Activated CD8-positive, alpha-beta T cell treated with anti-CD3 and anti-CD28 coated beads for 36 hours (primary cell): ENCODE results near the gene TNFAIP8L2. TPM values are rescaled to one million over a fixed set of nuclear protein-coding genes. Genes with fewer than 3 reads are reported as not detected.
"Not testable (repeated sequence)": the region's sequence is repeated elsewhere in the genome, so short reads cannot be mapped to it uniquely, and the experiment has no call there.

Experiments
- ATAC-seq: fragments of 200-7000 bp; cut with Tn5 transposase; one replicate; pipeline ENCODE4 v1.10.0; 2021; ENCODE audit warnings: mild to moderate bottlenecking, moderate library complexity
- CTCF ChIA-PET: fragments of 350-600 bp; sonication (Branson Sonifier 250); formaldehyde crosslinking; loops from one replicate; lab custom pipeline; 2021; ENCODE audit warnings: antibody characterized with exemption; lab: Charles Lee
- POLR2A ChIA-PET: fragments of 350-600 bp; sonication (Branson Sonifier 250); formaldehyde crosslinking; loops from one replicate; lab custom pipeline; 2021; ENCODE audit warnings: antibody characterized with exemption; lab: Charles Lee
- DNase-seq: peaks from one replicate; pipeline ENCODE4 v3.0.0-alpha.2; 2020
- H3K27ac Mint-ChIP-seq: one replicate; pipeline ENCODE4 v1.8.0; 2021; ENCODE audit warnings: mild to moderate bottlenecking, mixed read lengths
- H3K27me3 Mint-ChIP-seq: one replicate; pipeline ENCODE4 v1.8.0; 2021; ENCODE audit warnings: mixed read lengths
- H3K36me3 Mint-ChIP-seq: one replicate; pipeline ENCODE4 v1.8.0; 2021; ENCODE audit warnings: low read depth, mixed read lengths
- H3K4me1 Mint-ChIP-seq: one replicate; pipeline ENCODE4 v1.8.0; 2021; ENCODE audit warnings: low read depth, mixed read lengths
- H3K4me3 Mint-ChIP-seq: one replicate; pipeline ENCODE4 v1.8.0; 2021; ENCODE audit warnings: mild to moderate bottlenecking, moderate library complexity, mixed read lengths
- H3K9me3 Mint-ChIP-seq: one replicate; pipeline ENCODE4 v1.8.0; 2021; ENCODE audit warnings: mixed read lengths
- intact Hi-C: fragments of 100-400 bp; cut with micrococcal nuclease; formaldehyde crosslinking; loops from one replicate; pipeline ENCODE4 v1.10.0; 2022
- total RNA-seq, 2 experiments: library from RNA; stranded (reverse); gene quantifications; one replicate each; pipeline ENCODE4 v1.2.3, GENCODE V29; 2021
- TF ChIP-seq, protein P1 (sequence below): fragments of 200-600 bp; IDR thresholded peaks from one replicate; pipeline ENCODE4 v1.8.0; 2022; ENCODE audit warnings: antibody characterized with exemption, mild to moderate bottlenecking

TNFAIP8L2 gene
- total RNA-seq, 2 experiments from 2014 or later, result 16.1 to 17.5 TPM

DNA sequence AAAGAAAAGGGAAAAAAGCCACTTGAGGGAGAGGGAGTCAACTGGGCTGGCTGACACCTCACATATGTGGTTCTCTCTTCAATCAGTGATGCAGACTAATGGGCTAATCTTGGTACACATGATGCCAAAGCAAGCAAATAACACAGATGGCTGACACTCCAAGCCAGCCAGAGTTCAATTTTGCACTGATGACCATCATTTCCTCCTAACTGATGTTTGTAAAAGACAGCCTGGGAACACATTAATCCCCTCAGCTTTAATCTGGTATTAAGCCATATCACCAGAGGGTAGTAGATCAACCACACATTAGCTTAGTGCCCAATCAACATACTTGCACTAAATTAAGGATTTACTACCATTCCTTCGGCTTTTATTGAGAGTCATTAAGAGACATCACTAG lies 30.8 kb downstream of the TNFAIP8L2 start:
- CTCF ChIA-PET, result interaction anchor here (2.1 kb wide), 1 partner anchor 65 kb away, joined by 7 read pairs; no protein-coding TSS in a partner anchor
- peaks cover 28% of the 10 kb centered on the region for H3K36me3 Mint-ChIP-seq

DNA sequence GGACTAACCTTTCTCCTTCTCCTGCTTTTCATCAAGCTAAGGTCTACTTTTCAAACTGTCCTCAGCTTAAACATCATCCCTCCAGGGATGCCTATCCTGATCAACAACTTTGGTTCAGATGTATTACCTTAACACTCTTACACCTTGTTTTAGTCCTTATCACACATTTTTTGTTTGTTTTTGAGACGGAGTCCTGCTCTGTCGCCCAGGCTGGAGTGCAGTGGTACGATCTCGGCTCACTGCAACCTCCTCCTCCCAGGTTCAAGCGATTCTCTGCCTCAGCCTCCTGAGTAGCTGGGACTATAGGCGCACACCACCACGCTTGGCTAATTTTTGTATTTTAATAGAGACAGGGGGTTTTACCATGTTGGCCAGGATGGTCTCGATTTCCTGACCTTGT lies 32.2 kb downstream of the TNFAIP8L2 start:
- CTCF ChIA-PET, result interaction anchor here (0.7 to 2.7 kb wide), 7 partner anchors 12 to 112 kb away, joined by 3 to 13 read pairs (median 5); partner anchors contain the start of genes TMOD4 and TNFAIP8L2
- peaks cover 20% of the 10 kb centered on the region for H3K4me1 Mint-ChIP-seq
- H3K27me3 Mint-ChIP-seq, H3K9me3 Mint-ChIP-seq, intact Hi-C loops, DNase-seq, ATAC-seq: not testable (repeated sequence)
- H3K4me3 Mint-ChIP-seq, result peak overlapping the region; percentile 94
- H3K27ac Mint-ChIP-seq, result peak overlapping the region; percentile 96
- POLR2A ChIA-PET, result interaction anchor here (0.7 to 2.6 kb wide), 6 partner anchors 10 to 121 kb away, joined by 3 to 11 read pairs (median 6); partner anchors contain the start of genes PIP5K1A and TNFAIP8L2
- H3K36me3 Mint-ChIP-seq, result peaks cover 21% of the 10 kb centered on the region

More for the DNA sequence above, 30.8 kb downstream of the TNFAIP8L2 start:
- DNase-seq, result no peak
- POLR2A ChIA-PET, result interaction anchor here (1.0 kb wide), 2 partner anchors 18 to 21 kb away, joined by 3 read pairs; no protein-coding TSS in a partner anchor
- intact Hi-C loops, result no loop called here
- H3K9me3 Mint-ChIP-seq, result no peaks in the 10 kb centered on the region
- H3K4me1 Mint-ChIP-seq, result peaks cover 20% of the 10 kb centered on the region
- TF ChIP-seq, protein P1, sequence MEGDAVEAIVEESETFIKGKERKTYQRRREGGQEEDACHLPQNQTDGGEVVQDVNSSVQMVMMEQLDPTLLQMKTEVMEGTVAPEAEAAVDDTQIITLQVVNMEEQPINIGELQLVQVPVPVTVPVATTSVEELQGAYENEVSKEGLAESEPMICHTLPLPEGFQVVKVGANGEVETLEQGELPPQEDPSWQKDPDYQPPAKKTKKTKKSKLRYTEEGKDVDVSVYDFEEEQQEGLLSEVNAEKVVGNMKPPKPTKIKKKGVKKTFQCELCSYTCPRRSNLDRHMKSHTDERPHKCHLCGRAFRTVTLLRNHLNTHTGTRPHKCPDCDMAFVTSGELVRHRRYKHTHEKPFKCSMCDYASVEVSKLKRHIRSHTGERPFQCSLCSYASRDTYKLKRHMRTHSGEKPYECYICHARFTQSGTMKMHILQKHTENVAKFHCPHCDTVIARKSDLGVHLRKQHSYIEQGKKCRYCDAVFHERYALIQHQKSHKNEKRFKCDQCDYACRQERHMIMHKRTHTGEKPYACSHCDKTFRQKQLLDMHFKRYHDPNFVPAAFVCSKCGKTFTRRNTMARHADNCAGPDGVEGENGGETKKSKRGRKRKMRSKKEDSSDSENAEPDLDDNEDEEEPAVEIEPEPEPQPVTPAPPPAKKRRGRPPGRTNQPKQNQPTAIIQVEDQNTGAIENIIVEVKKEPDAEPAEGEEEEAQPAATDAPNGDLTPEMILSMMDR, result no peak
- no peak overlapping the region for H3K27ac Mint-ChIP-seq
- no peaks in the 10 kb centered on the region for H3K27me3 Mint-ChIP-seq
- no peak overlapping the region for H3K4me3 Mint-ChIP-seq
- ATAC-seq, result no peak

DNA sequence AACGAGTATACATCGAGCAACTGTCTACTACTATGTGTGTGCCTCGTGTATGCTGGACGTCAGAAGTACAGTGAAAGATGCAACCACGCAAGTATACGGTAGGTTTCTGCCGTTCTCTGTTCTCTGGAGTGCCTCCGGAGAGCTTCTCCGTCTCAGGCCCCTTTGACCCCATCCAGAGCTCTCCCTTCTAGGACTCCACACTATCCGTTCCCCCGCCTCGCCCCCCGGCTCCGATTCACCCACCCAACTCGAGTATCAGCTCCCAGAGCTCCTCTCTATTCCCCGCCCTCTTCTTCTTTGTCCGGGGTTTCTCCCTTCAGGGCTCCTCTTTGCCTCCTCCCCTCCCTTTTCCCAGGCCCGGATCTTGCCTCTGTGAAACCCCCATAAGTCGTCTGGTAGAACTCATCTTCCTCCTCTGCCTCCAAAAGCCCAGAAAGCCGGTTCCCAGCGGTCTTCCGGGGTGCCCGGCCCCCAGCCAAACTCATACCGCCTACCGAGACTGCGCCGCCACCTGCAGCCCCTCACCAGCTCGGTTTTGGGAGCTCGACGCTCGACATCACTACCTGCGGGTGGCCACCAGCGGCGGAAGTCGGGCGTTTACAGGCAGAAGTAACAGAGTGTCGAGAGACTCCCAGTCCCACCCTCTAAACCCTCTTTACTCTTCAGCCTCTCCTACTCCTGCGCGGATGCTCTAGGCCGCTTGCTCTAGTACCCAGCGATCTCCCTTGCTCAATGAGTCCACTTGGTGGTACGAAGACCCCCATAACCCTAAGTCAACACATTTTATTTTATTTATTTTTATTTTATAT lies 33.4 kb downstream of the TNFAIP8L2 start, which contains the start of gene VPS72:
TSS of gene VPS72 (minus strand) at position 561 of the 809 bp plus-strand sequence. CDS start at position 485, 76 bp downstream.
- Mint-ChIP-seq H3K36me3 (peaks cover 13% of the 10 kb centered on the region), H3K9me3 (no peaks in the 10 kb centered on the region), H3K4me1 (peaks cover 20% of the 10 kb centered on the region), H3K27ac (peak within 1 kb of the TSS; percentile 96), H3K27me3 (no peaks in the 10 kb centered on the region), H3K4me3 (peak within 1 kb of the TSS; percentile 94)
- intact Hi-C loops, result no loop called here
- DNase-seq, result peak; percentile 93
- ATAC-seq, result peak; percentile 94
- POLR2A ChIA-PET, result interaction anchor here (0.6 to 2.6 kb wide), 23 partner anchors 9 to 300 kb away, joined by 3 to 25 read pairs (median 4); partner anchors contain the start of genes LYSMD1, PIP5K1A, PSMD4 and SCNM1
- TF ChIP-seq, protein P1, result no peak
- CTCF ChIA-PET, result interaction anchor here (0.6 to 2.7 kb wide), 16 partner anchors 13 to 161 kb away, joined by 3 to 13 read pairs (median 4); partner anchors contain the start of genes PI4KB, PSMD4, TMOD4 and TNFAIP8L2

DNA sequence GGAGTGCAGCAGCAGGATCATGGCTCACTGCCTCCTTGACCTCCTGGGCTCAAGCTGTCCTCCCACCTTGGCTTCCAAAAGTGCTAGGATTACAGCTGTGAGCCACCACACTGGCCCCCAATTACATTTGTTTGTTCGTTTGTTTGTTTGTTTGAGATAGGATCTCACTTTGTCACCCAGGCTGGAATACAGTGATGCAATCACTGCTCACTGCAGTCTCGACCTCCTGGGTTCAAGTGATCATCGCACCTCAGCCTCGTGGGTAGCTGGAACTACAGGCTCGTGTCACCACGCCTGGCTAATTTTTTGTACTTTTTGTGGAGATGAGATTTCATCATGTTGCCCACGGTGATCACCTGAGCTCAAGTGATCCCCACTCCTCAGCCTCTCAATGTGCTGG lies 35.6 kb downstream of the TNFAIP8L2 start:
- Mint-ChIP-seq H3K4me1 (peaks cover 22% of the 10 kb centered on the region), H3K4me3 (no peak overlapping the region), H3K36me3 (peaks cover 4% of the 10 kb centered on the region), H3K9me3 (no peaks in the 10 kb centered on the region), H3K27me3 (no peaks in the 10 kb centered on the region), H3K27ac (no peak overlapping the region)
- ATAC-seq (no peak), DNase-seq (no peak)
- ChIA-PET POLR2A (no interaction called here), CTCF (interaction anchor here (2.0 to 4.7 kb wide), 2 partner anchors 21 to 60 kb away, joined by 4 to 28 read pairs; no protein-coding TSS in a partner anchor)
- TF ChIP-seq, protein P1, result no peak
- intact Hi-C loops, result no loop called here

DNA sequence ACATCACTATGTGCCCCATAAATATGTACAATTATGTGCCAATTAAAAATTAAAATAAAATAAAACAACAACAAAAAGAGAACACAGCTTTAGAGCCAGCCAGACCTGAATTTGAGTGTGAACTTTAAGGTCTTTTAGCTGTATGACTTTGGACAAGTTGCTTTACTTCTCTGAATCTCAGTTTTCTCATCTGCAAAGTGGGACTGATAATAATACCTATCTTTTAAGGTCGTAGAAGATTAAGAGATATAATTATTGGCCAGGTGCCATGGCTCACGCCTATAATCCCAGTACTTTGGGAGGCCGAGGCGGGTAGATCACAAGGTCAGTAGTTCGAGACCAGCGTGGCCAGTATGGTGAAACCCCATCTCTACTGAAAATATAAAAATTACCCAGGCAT lies 36.9 kb downstream of the TNFAIP8L2 start:
- TF ChIP-seq, protein P1, result no peak
- Mint-ChIP-seq H3K27ac (no peak overlapping the region), H3K4me3 (no peak overlapping the region), H3K36me3 (peaks cover 5% of the 10 kb centered on the region), H3K4me1 (peaks cover 25% of the 10 kb centered on the region), H3K27me3 (no peaks in the 10 kb centered on the region), H3K9me3 (no peaks in the 10 kb centered on the region)
- intact Hi-C loops, result no loop called here
- ChIA-PET CTCF (interaction anchor here (0.6 to 4.7 kb wide), 3 partner anchors 22 to 108 kb away, joined by 4 to 28 read pairs (median 4); no protein-coding TSS in a partner anchor), POLR2A (interaction anchor here (0.8 to 1.0 kb wide), 2 partner anchors 61 to 254 kb away, joined by 3 read pairs; partner anchors contain the start of gene PSMD4)
- DNase-seq, result no peak
- ATAC-seq, result no peak
